T-helper 22 cell (primary cell): ENCODE measurements around the gene FSD1.
"Not testable (repeated sequence)": the region's sequence is repeated elsewhere in the genome, so short reads cannot be mapped to it uniquely, and the experiment has no call there.

Experiments used
- DNase-seq: peaks from one replicate; pipeline ENCODE4 v3.0.0-alpha.2; 2020; ENCODE audit warnings: low read depth

FSD1 gene

DNA sequence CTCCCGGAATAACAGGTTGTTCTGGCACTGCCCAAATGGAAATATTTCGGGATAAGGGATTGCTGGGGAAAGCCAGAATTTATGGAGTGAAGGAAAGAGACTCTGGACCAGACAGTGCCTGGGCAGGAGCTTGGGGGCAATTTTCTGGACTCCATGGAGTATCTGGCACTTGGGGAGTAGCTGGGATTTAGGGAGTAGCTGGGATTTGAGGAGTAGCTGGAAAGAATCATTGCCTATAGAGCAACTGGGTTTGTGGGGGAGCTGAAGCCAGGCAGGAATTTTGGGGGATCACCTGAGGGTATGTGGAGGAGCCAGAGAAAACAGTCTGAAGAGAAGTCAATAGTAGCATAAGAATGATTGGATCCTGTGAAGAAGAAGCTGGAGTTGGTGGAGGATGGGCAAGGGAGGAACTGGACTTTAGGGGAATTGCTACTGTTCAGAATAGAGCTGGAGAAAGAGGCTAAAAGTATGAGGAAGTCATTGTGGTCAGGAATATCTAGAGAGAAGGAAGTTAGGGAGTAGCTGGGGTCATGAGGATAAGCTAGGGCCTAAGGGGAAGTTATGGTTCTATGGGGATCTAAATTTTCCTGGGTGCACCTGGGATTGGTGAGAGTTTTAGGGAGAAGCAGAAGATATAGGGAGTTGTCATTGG, 14.8 kb downstream of the FSD1 start:
- no peak for DNase-seq

DNA sequence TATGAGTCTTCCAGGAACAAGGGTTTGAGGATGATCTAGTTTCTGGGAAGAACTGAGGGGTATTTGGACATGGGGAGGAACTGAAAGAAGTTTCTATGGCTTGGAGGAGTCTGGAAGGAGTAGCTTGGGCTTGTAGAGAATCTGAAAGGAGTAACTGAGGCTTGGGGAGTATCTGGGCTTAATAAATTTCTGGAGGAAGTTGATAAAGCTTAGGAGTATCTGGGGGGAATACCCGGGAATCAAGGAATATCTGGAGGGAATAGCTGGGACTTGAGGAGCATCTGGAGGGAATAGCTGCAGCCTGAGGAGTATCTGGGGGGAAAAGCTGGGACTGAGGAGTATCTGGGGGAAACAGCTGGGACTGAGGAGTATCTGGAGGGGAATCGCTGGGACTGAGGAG, 16.0 kb downstream of the FSD1 start:
- DNase-seq: no peak

DNA sequence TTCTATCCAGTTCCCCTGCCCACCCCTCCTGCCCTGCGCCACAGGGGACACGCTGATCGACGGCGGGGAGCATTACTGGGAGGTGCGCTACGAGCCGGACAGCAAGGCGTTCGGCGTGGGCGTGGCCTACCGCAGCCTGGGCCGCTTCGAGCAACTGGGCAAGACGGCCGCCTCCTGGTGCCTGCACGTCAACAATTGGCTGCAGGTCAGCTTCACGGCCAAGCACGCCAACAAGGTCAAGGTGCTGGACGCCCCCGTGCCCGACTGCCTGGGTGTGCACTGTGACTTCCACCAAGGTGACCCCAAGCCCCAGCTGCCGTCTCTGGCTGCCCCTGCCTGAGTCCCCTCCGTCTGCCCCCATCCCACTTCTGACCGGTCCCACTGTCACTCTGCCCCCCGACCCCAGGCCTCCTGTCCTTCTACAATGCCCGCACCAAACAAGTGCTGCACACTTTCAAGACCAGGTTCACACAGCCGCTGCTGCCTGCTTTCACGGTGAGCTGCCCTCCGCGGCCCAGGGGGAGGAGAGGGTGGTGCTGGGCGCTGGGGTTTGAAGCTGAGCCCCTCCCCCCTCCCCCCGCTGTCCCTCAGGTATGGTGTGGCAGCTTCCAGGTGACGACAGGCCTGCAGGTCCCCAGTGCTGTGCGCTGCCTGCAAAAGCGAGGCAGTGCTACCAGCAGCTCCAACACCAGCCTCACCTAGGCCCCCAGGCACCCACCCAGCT, 18.7 kb downstream of the FSD1 start:
- DNase-seq: no peak

DNA sequence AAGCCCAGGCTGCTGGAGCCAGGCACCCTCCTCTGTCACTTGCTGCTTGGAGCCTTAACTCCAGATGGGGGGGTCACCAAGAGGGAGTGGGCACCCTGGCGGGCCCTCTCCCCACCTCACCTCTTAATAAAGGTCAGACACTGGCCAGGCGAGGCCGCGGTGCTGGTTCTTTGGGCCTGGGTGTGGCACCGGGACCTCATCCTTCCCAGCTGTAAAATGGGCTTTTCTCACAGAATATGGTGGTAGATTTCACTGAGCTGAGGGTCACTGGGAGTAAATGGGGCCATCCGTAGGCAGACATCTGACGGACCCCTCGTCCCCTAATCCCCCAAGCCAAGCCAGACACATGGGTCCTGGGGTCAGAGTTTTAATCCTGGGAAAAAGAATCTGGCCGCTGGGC, 19.3 kb downstream of the FSD1 start:
- DNase-seq: no peak

DNA sequence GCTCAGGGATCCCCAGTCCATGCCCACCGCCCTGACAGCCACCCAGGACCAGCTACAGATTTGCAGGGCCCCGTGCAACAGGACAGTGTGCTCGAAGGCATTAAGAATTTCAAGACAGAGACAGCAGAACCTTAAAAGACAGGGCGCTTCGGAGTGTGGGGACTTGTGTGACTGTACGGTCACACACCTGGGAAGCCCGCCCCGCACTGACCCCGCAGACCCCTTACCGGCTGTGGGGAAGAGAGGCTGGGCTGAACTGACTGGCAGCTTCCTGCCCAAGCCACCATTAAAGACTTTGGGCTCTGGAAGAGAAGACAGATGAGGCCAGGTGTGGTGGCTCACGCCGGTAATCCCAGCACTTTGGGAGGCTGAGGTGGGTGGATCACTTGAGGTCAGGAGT, 19.8 kb downstream of the FSD1 start:
- no peak for DNase-seq

DNA sequence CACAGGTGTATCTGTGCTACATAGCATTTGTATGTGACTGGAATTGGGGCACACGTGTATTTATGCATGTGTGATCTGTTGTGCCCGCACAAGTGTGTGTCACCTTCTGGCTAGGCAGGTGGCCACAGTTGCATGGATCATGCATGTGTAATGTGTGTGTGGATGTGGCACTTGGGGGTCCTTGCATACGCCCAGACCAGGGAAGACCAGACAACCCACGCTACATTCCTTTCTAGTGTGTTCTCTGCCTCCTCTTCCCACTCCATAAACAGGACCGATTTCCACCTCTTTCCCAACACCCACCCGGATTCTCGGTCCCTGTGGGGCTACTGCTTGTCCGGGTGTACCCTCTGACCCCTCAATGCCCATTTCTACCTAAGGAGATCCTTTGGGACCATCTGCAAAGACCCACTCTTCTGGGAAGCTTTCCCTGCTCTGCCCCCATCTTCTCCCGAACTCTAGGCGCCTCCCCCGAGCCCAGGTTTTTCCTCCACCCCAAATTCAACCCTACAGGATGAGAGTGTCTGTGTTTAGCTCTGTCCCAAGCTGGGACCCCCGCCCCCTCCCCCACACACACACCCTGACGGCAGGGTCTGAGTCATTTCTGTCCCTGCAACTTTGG, 21.9 kb downstream of the FSD1 start:
- DNase-seq: no peak

DNA sequence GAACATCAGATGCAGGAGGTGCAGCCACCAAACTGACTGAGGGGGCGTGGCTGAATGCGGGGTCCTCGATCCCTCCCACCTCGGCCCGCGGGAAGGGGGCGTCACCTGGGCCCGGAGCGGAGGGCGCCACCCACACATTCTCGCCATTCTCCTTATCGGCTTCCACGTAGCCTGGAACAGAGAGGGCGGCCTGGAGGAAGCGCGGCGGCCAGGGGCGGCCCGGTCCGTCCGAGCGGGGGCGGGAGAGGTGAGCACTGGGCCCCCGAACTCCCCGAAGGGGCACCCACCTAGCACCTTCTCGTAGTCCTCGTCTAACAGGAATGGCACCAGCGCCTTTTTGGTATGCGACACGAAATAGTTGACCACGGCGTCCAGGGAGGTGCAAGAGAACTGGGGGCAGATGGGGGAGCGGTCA, 22.4 kb downstream of the FSD1 start:
- DNase-seq: no peak

DNA sequence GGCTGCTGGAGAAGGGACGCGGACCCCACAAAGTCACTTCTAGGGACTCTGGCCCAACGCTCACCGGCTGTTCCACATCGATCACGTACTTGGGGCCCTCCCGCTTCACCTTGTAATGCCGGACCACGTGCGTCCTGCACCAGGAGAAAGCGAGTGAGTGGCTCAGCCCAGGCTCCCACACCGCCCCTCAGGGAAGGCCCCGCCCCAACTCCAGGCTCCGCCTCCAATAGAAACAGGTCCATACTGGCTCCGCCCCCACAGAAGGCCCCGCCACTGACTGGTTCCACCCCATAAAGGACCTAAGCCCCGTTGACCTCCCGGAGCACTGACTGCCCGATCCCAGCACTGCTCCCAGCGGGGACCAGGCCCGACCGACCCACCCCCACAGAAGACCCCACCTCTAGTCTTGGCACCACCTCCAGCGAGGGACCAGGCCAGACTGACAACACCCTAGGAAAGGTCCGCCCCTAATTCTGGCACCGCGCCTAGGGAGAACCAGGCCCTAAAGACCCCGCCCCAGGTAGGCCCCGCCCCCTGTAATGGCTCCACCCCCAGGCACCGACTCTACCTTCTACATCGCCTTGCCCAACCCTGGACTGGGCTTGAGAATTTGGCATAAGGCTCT, 23.0 kb downstream of the FSD1 start:
- DNase-seq: peak; percentile 51

DNA sequence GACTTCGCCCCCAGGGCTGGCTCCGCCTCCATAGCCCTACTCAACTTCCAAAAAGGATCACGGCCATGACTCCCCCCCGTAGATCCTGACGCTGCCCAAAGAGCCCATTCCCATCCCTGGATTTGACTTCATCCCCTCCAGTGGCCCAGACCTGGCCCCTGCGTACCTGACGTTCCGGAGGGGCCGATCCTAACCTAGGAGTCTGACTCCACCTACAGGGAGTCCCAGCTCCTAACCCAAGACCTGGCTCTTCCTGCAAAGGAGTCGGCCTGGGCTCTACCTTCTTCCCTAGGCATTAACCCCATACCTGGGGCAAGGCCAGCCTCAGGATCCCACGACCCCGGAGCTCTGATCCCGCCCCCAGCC, 23.5 kb downstream of the FSD1 start:
- DNase-seq: no peak

DNA sequence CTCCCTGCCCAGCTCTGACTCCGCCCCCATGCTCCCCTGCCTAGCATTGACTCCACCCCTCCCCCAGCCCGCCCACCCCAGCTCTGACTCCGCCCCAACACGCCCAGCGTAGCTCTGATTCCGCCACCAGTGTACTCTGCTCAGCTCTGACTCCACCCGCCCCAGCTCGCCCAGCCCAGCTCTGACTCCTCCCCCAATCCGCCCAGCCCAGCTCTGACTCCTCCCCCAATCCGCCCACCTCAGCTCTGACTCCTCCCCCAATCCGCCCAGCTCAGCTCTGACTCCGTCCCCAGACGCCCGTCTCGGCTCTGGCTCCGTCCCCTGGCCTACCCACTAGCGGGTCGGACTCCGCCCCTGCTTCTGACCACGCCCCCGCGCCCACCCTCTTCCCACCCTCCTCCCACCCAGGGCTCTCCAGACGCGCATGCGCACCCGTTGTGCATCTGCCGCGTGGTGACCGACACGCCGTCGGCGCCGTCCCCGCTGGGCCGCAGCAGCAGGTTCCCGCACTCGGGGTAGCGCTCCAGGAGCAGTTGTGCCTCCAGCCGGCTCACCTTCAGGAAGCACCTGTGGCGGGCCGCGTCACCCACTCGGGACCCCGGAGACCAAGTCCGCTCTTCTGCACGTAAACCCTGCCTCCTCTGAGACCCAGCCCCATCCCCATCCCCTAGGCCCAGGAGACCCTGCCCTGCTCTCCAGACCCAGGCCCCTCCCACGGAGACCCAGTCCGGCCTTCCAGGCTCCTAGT, 24.0 kb downstream of the FSD1 start:
- DNase-seq: peak; percentile 89

DNA sequence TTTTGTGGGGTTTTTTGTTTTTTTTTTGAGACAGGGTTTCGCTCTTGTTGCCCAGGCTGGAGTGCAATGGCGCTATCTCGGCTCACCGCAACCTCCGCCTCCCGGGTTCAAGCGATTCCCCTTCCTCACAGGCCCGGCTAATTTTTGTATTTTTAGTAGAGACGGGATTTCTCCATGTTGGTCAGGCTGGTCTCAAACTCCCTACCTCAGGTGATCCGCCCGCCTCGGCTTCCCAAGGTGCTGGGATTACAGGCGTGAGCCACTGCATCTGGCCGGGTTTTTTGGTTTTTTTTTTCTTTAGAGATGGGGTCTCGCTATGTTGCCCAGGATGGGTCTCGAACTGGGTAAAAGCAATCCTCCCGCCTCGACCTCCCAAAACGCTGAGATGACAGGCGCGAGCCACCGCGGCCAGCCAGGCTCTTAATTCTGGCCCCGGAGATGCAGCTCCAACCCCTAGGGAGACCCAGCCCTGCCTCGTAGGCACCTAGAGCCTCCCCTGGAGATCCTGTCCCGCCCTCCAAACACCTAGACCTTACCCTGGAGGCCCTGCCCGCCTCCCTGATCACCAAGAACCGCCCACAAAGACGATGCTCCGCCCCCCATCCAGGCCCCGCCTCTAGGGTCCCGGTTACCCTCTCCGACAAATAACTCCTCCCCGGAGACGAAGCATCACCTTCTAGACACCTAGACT, 24.7 kb downstream of the FSD1 start:
- DNase-seq: not testable (repeated sequence)

DNA sequence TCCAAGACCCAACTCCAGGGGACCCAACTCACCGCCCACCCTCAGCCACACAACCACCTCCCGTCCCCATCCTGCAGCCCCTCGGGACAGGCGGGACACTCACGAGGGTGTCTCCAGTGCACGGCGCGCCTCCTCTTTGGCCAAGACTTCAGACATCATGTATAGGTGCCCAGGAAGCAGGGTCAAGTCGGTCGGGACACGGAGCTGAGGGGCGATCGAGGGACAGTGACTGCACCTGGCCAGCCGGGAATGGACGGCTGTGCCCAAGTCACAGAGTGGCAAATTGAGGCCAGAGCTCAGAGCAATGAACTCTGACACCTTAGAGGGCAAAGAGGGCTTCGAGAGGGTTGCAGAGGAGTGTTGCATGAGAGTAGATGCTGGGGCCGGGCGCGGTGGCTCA, 25.5 kb downstream of the FSD1 start:
- no peak for DNase-seq

DNA sequence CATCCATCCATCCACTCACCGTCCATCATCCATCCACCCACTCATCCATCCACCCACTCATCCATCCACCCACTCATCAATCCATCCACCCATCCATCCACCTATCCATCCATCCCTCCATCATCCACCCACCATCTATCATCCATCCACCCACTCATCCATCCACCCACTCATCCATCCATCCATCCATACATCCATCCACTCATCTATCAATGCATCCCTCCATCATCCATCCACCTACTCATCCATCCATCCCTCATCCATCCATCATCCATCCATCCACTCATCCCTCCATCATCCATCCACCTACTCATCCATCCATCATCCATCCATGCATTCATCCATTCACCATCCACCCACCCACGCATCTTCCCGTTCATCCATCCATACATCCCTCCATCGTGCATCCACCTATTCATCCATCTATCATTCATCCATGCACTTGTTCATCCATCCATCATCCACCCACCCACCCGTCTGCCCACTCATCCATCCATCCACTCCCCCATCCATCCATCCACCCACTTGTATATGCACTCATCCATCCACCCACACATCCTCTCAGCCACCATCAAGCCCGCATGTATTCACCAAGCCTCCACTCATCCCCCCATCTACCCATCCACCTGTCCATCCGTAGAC, 30.7 kb downstream of the FSD1 start:
- DNase-seq: no peak

DNA sequence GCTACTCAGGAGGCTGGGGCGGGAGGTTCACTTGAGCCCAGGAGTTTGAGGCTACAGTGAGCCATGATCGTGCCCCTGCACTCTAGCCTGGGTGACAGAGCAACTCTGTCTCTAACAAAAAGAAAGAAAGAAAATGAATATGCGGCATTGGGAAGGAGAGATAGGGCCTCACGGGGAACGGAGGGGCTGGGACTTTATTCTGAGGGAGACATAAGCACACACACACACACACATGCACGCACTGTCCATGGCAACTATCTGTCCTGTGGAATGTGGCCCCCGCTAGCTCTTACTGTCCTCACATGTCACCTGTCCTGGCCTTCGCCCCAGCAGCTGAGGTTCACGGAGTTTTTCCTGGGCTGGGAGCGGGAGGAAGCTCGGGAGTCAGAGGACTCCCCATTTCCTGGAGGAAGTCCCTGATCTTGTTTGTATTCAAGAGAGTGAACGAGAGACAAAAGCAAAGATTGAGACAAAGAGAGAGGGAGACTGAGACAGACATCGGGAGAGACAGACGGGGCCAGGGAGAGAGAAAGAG, 33.6 kb downstream of the FSD1 start:
- DNase-seq: no peak

DNA sequence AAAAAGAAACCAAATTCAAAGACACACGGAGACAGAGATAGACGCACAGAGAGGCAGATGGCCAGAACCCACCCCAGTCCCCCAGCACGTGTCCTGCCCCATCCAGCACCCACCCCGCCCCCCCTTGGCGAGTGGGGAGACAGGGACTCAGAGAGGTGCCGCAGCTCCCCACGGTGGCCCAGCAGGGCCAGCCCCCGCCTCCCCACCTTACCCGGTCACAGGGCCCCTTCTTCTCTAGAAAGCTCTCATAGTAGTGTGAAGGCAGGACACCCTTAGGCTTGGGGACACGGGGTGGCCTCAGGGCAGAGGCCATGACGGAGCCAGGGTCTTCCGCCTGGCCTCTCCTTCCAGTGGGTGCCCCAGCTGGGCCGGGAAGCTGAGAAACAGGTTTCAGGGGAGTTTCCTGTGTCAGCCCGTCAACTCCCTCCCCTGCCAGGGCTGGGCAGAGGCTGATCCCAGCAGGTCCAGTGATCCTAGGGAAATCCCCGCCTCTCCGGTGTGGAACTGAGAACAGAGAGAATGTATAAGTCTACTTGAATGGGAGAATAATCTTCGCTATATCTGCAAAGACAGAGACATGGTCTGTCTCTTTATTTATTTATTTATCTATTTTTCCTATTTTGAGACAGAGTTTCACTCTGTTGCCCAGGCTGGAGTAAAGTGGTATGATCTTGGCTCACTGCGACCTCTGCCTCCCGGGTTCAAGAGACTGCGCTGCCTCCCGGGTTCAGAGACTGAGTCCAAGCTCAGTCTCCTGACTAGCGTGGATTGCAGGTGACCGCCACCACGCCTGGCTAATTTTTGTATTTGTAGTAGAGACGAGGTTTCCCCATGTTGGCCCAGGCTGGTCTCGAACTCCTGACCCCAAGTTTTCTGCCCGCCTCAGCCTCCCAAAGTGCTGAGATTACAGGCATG, 34.3 kb downstream of the FSD1 start, which contains the start of gene STAP2:
TSS of gene STAP2 (minus strand) at position 387 of the 915 bp plus-strand sequence. CDS start at position 313, 74 bp downstream.
- no peak for DNase-seq

DNA sequence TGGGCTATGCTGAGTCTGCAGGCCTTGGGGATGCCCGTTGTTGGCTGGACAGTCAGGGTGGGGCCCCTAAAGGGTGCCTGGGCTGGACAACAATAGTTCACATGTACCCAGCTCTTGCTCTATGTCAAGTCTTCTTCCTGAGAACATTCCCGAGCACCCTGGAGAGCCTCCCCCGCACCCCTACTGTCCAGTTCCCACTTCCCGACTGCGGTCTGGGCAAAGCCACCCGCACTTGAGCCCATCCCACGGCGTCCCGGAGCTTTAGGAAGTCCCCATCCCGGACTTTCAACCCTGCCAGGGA, 37.9 kb downstream of the FSD1 start:
- no peak for DNase-seq

DNA sequence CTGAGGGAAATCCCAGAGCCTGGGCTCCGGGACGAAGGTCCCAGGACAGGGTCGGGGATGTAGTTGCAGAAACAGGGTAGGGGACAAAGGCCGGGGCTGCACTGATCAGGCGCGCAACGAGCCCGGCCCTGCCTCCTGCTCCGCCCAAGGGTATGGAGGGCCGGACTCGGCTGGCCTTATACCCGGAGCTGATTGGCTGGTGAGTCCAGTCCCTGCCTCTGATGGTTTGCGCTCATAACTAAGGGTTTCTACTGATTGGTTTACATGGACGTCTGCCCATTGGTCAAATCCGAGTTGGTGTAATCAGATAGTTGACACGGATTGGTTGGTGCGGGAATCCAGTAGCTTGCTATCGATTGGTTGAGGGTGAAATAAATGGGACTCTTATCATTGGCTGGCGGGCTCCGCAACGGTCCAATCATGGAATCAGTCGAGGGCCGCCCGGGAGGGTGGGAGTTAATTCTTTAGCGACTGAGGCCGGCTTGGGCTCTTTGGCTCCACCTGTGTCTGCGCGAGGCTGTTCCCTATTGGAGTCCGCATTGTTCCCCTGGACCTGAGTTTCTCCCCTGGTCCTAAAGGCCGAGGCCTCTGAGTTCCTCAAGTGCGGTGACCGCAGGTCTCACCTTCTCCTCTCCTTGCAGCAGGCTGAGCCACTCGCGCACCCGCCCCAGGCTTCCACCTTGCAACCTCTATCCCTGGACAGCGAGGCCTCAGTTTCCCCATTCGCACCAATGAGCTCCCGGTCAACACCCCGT, 38.4 kb downstream of the FSD1 start:
- DNase-seq: peak; percentile 89

DNA sequence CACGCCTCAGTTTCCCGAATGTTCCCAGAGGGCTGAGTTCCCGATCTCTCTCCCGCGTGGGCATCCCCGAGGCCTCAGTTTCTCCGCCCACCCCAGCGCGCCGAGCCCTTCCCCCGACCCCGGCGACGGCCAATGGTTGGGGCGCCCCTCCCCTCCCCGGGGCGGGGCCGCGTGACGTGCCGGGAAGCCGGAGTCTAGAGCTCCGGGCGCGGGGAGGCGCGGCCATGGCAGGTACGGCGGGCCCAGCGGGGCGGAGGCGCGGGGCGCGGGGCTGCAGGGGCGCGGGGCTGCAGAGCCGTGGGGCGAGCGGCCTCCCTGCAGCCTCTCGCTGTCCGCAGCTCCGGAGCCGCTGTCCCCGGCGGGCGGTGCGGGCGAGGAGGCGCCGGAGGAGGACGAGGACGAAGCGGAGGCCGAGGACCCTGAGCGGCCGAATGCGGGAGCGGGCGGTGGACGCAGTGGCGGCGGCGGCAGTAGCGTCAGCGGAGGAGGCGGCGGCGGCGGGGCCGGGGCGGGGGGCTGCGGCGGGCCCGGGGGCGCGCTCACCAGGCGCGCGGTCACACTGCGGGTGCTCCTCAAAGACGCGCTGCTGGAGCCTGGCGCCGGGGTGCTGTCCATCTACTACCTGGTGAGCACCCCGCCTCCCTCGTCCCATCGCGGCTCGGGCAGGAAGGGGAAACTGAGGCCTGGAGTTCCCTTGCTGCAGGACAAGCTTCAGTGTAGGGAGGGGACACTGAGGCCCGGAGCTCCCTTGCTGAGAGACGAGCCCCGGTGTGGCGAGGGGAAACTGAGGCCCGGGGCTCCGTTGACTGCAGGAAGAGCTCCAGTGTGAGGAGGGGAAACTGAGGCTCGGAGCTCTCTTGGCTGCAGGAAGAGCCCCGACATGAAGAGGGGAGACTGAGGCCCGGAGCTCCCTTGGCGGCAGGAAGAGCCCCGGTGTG, 39.2 kb downstream of the FSD1 start, which contains the start of gene MPND:
TSS of gene MPND (plus strand) at position 193 of the 938 bp plus-strand sequence. CDS start at position 225, 32 bp downstream.
- DNase-seq: peak; percentile 84
